NCI-H82 (cell line): Measurements from ENCODE around the gene FBXO9.
"Not testable (repeated sequence)": the region's sequence is repeated elsewhere in the genome, so short reads cannot be mapped to it uniquely, and the experiment has no call there.

ENCODE experiments used
- DNase-seq: peaks from one replicate; lab custom pipeline; 2025; lab: John Stamatoyannopoulos, UW

FBXO9 gene

DNA sequence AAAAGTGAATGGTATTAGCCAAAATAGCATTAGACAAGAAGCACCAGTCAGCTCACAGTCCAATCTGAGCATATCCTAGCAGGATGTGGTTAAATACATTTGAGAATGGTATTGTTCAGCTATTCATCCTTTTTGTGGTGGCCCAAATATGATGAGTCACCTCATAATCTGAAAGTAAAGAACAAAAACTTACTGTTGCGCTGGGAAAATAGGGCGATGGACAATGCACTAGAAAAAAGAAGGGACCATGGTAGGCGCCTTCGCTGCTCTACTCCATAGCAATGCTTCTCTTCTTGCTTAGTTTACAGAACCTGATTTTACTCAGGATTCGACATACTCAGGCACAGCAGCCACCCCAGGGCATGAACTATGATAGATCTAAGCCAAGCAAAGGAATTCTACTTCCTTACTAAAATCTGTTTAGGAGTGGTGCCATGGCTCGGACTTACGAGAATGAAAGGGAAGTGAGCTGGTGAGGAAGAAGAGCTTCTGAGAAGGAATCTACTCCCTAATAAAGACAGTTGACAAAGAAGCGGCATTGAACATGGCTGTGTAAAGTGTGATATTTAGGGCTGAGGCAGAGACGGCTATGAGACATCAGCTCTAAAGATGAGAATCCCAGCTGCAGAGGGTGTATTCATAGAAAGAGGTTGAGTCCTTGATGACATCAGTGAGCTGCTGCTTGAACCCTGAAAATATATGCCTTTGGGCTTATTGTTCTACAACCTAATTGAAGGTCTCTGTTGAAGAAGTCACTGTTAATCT lies 16.6 kb upstream of the FBXO9 start:
- DNase-seq = no peak

DNA sequence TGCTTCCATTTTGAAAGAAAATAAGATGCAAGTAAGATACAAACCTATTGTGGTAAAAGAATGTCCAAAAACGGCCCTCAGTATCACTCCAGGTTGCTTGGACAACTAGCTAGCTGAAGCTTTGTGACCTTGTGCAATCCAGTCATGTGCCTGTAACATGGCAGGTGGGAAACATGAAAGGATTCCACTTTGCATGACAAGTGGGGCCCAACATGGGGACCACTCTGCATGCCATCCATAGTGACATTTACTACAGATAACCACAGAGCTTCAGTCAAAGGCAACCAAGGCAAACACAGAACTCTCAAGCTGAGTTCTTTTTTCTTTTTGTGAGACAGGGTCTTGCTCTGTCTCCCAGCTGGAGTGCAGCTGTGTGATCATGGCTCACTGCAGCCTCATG lies 15.8 kb upstream of the FBXO9 start:
- no peak for DNase-seq

DNA sequence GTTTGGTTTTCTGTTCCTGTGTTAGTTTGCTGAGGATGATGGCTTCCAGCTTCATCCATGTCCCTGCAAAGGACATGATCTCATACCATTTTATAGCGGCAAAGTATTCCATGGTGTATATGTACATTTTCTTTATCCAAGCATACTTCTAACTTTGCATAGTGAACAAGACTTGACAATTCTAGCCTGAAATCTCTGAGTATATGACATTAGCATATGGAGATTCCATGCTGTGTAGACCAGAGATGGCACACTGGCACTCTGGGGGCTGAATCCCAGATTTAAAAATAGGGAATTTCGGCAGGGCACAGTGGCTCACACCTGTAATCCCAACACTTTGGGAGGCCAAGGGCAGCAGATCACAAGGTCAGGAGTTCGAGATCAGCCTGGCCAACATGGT lies 13.1 kb upstream of the FBXO9 start:
- DNase-seq = not testable (repeated sequence)

DNA sequence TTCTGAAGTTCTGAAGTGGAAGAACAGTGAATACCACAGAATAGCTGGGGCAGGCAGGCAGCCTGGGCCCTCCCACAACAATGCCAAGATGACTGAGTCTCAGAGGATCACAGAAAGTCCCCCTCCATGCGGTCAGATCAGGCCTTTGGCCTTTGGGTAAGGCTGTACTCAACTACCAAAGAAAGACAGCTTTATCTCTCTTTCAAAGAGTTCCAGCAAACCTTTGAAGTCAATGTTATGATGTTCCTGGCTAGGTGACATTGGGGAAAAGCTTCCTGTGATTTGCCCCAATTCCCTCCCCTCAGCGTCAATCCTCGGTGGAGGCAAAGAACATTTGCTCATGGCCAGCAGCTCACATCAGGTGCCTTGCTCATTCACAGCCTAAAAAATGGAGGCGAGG lies 10.7 kb upstream of the FBXO9 start:
- no peak for DNase-seq

DNA sequence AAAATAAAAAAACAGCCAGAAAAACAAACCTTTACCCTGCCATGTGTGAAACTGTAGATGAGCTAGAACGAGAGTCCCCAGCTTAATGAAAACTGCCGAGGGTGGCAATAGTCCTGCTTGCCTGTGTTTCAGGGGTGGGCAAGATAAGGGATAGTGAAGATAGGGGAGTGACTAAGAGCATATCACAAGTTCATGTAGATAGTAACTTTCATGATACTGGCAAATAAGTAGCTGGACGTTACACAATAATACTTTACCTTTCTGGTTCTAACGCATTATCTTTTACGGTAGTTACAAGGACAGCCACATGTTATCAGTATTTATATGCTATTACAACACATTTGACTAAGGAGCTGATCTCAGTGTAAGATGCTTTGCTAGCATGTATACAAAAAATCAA lies 9.3 kb upstream of the FBXO9 start:
- DNase-seq = no peak

DNA sequence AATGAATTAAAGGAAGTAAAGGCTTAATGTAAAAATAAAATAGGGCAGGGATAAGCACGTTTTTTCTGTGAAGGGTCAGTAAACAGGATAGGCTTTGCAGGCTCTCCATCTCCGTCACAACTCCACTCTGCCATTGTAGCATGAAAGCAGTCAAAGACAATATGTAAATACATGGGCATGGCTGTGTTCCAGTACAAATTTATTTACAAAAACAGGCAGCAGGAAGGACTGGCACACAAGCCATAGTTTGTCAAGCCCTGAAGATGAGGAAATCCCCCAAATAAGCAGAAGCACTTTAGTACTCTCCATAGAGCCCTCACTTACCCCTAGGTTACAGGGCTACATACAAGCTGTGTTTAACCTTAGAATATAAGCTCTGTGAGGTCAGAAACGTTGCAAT lies 8.9 kb upstream of the FBXO9 start:
- DNase-seq = no peak

DNA sequence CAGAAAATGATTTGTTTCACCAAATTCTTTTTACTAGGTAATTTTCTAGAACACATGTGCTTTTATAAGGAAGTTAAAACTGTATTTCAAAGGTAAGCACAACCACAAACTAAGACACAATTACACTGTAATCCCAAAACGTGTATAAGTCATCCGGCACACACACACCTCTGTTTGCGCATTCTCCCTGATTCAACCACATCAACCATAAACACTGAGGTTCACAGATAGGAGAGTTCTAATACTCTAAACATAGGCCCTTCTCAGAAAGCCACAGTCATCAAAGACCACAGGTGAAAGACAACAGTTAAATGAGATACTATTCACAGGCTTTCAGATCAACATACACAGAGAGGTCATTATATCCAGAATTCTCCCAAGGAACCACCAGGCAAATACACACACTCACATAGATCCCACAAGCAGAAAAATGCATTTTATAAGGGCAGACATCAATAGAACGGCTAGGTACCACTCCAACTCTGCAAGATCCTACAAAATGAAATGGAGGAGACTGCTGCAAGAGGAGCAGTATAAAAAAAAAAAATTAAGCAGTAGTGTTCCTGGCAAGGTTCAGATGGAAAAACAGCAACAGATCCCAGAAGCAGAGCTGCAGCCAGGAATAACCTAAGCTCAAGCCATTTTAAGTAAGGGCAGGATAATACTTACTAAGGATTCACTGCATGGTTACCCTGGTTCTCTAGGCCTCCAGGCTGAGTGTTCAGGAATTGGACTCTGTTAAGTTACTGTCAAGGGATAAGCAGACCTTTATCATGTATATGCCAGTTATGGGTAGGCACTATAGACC lies 6.6 kb upstream of the FBXO9 start:
- DNase-seq = peak; percentile 61

DNA sequence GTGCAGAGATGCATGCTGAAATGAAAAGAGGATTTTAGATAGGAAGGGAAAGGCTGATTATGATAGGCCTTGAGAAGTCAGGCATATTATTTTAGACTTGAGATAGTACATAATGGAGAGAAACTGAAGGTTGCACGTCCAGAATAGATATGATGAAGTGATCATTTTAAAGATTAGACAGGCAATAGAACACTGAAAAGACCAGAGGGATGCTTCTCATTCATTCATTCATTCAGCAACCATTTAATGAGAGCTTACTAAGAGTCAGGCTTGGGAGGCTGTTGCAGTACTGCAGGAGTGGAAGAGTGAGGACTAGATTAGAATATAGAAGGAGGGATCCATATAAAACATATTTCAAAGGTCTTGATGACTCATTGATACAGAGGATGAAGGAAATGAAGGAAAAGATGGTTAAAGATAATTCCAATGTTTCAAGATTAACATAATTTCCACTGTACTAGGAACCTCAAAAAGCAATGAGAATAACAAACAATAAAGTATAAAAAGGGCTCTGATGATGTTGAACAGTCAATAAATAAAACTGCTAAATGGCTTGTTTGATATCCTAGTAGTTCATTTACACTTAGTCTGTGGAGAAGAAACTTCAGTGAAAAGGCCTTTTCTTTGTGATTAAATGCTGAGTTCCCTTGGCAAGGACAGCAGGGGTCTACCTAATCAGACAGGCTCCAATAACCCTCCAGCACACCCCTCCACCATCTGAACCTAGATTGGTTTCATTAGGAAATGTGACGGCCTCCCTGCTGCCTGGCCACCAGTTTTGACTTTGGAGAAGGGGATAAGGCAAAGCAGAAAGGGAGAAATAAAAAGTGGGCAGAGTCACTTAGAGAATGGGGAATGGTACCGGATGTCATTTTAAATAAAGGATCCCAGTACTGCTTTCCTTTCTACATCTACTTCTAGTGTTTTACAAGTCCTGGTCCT lies 5.3 kb upstream of the FBXO9 start:
- peak; percentile 54 for DNase-seq

DNA sequence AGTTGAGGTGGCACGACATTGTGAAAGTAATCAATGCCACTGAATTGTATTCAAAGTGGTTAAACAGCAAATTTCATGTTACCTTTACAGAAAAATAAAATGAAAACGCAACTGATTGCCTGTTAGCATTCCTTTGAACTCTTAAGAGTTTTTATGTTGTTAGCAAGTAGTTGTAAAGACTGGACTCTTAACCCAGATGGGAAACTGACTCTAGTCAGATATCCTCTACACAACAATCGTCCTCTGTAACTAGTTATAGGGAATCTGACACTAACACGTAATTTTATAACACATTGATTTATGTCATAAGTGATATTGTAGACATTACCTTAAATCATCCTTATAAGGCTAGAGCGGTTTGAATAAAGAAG lies 3.0 kb upstream of the FBXO9 start:
- no peak for DNase-seq

DNA sequence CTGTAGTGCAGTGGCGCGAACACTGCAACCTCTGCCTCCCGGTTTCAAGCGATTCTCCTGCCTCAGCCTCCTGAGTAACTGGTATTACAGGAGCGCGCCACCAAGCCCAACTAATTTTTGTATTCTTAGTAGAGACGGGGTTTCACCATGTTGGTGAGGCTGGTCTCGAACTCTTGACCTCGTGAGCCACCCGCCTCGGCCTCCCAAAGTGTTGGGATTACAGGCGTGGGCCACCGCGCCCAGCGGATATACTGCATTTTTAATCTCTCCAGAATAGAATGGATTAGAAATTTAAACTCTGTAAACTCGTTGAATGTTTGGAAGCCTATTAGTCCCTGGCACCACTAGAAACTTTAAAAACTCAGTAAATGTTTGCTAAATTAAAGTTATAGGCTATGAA lies 949 bp upstream of the FBXO9 start:
- peak; percentile 47 for DNase-seq

DNA sequence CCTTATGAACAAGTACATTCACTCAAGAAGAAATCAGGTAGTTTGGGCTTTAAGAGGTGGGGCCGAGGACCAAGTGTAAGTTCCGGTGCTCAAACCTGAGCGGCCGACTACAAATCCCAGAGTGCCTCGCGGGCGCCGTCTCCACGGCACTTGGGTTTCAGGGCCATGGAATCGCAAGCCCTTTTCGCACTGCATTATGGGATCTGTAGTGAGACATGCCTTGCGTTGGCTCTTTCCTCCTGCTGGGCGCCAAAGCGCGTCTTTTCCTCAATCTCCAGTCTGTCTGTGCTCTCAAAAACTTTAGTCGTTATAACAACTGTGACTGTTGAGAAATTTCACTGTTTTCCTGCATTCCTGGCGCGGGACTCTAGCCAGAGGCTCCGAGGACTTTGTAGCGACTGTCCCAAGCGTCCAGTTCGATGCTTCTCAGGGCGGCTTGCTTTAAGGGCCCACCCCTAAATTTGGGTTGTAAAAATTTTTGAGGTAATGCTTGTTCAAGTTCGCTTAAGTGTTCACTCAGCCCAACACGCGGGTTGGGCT lies 408 bp upstream of the FBXO9 start:
- peak; percentile 99 for DNase-seq

DNA sequence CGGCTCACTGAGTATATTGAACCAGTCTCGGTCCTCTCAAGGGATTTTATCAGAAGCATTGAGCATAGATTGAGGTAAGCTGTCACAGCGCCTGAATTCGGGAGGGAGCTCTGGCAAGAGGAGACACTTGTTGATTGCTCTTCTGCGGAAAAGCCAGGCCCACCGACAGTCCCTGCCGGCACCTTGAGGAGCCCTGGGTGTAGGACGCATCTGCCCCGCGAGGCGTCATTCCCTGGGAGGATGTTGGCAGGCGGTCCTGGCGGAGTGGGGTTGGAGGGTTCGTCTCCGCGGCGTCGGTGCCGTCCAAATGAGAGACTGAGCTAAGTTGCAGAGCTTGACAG lies 843 bp downstream of the FBXO9 start:
- DNase-seq = peak; percentile 68

DNA sequence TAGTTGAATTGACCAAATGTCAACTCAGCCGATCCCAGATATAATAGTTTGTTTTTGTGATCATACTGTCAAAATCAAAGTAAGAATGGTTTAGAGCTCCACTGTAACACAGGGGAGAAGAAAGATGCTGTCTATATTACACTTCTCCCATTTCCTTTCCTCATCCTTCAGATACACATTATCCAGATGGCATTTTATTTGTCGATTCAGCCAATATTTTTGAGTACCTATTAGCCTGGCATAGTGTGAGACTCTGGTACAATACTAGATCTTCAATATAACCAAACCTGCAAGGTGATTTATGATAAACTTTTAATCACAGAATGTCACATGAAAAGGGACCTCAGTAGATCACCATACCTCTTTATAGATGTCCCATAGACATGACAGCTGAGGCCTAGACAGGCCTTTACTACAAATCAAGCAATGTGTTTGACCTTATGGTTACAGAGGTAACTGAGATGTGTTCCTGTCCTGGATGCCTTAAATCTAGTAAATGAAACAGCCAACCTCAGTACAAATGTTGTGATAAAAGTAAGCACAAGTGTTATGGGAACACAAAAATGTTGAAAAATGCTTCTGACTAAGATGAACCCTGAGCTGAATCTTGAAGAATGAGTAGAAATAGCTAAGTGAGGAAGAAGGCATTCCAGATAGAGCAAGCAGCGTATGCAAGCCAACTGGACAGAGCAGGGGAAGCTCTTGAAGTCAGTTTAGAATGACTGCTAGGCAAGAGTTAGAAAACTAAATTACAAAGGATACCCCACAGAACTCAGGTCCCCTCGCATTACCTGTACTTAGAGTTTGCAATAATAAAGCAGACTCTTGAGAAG lies 1.9 kb downstream of the FBXO9 start:
- DNase-seq = no peak

DNA sequence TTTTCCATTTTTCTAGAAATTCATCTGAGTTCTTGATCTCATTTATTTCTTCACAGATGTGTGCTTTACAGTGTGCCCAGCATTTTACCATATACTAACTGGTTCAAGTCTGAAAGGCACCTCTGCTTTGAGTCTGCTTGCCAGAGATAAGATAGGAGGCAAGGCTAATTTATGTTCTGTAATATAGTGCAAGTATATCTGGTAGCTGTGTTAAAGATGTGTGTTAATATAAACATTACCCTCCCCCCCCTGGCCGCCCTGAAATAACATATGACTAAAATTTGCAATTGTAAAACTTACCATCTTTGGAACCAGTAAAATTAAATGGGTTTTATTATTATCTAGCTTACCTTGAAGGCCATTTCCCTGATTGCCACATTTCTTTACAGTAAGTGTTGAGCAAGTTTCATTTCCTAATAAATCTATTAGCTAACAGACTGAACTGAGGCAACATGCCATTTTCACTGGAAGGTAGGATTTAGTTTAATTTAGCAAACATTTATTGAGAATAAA lies 2.7 kb downstream of the FBXO9 start:
- no peak for DNase-seq

DNA sequence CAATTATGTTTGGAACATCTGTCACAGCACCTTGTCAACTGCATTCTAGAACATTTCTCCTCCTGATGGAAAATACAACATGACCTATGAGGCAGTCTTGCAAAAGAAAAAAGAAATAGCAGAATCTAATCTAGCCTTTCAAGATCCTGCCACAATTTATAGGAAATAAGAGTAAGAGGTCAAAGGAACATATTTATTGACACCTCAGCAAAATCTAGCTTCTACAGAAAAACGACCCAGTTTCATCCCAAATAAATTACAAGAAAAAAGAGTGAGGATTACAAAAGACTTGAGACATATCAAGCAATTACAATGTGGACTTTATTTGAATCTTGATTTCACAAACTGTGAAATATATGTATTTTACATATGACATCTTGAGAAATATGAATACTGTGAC lies 4.2 kb downstream of the FBXO9 start:
- no peak for DNase-seq

DNA sequence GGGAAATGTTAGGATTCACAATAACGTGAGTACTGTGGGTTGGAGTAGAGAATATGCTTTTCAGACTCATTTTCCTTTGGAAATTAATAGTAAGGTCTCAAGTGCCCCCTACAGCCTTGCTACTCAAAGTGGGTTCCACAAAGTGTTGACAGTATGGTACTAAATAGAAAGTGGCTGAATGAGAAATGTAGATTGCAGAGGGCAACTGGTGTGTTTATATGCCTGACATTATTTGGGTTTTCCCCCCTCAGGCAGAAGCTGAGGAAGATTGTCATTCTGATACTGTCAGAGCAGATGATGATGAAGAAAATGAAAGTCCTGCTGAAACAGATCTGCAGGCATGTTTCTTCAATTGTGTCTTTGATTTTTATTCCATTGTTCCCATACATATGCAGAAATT lies 5.6 kb downstream of the FBXO9 start:
- DNase-seq = no peak

DNA sequence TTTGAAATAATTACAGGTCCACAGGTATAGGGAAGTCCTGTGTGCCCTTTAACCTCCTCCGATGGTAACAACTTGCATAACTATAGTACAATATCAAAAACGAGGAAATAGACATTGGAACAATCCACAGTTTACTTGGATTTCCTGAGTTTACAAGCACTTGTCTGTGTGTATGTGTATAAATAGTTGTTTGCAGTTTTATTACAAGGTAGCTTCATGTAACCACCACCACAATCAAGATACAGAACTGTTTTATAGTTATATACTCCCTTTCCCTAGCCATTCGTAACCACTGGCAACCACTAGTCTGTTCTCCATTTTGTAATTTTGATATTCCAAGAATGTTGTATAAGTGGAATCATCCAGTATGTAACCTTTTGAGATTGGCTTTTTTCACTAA lies 9.1 kb downstream of the FBXO9 start:
- no peak for DNase-seq

DNA sequence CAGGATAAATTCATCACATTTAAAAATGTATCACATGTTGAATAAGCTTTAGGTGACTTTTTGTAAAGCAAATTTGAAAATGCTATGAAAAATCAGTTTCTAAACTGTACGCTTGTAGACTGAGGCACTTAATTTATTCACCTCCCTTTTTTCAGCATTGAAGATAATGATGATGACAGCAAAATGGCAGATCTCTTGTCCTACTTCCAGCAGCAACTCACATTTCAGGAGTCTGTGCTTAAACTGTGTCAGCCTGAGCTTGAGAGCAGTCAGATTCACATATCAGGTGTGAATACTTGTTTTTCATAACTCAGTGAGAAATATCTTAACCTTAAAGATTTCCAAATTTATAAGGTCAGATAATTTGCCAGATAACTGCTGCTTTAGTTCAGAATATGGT lies 15.6 kb downstream of the FBXO9 start:
- DNase-seq = no peak

DNA sequence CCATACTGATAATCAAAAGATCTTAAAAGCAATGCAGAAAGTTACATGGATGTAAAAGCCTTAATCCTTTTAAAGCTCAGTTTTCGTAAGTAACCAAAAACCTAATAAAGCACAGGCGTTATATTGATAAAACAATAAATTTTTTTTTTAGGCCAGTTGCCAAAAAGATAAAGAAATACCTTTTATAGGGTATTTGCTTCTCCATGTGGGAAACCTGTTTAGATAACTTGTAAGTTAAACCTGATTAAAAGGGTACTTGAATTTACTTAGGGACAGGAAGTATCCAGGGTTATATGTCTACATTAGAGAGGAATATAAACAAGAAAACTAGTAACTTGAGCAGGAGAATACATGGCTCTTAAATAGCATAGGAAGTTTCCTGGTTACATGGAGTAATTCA lies 21.1 kb downstream of the FBXO9 start:
- no peak for DNase-seq

DNA sequence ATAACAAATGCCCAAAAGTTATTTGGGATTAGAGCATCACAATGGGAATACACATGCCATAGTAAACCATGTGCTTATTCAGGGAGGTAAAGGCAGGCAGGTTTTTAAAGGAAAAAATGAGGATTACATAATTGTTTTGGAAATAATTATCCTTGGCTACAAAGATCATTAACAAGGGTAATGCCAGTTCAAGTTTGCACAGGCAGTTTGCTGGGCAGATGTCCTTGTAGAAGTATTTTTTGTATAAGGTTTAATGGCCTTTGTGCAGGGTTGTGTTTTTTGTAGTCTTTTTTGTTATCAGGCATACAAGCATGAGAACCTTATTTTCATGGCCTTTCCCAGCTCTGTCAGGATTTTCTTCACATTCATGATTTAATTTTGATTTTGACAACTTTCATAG lies 24.7 kb downstream of the FBXO9 start:
- DNase-seq = no peak

DNA sequence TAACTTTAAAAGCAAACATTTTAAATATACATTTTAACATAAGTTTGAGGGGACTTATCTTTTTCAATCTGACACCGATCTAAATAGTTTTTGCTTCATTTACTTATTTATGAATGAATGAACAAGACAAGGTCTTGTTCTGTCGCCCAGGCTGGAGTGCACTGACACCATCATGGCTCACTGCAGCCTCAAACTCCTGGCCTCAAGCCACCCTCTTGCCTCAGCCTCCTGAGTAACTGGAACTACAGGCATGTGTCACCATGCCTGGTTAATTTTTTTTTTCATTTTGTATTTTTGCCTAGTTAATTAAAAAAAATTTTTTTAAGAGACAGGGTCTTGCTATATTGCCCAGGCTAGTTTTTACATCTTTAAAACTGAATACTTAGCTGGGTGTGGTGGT lies 25.4 kb downstream of the FBXO9 start:
- DNase-seq = no peak
